ENCODE data around the gene IL1RAPL2.

- TF ChIP-seq NFIC (IDR thresholded peaks at IDR 0.05): no peak
- TF ChIP-seq MAX (IDR thresholded peaks at IDR 0.05): no peak
- TF ChIP-seq TCF12 (IDR thresholded peaks at IDR 0.05; ENCODE audit: low read depth): no peak
- no peak for TF ChIP-seq YY1 (IDR thresholded peaks at IDR 0.05; ENCODE audit: low read depth)
- no peak for TF ChIP-seq CEBPB (IDR thresholded peaks at IDR 0.05)
- TF ChIP-seq CREB1 (IDR thresholded peaks at IDR 0.05; ENCODE audit: low read depth): no peak
- TF ChIP-seq EP300 (IDR thresholded peaks at IDR 0.05; ENCODE audit: borderline replicate concordance): no peak
- TF ChIP-seq, protein P1, sequence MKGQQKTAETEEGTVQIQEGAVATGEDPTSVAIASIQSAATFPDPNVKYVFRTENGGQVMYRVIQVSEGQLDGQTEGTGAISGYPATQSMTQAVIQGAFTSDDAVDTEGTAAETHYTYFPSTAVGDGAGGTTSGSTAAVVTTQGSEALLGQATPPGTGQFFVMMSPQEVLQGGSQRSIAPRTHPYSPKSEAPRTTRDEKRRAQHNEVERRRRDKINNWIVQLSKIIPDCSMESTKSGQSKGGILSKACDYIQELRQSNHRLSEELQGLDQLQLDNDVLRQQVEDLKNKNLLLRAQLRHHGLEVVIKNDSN (IDR thresholded peaks at IDR 0.05): no peak
- TF ChIP-seq FOXM1 (IDR thresholded peaks at IDR 0.05; ENCODE audit: borderline replicate concordance, low read depth): no peak
- no peak for TF ChIP-seq RAD21 (IDR thresholded peaks at IDR 0.05; ENCODE audit: low read depth)
- no peak for TF ChIP-seq TAF1 (IDR thresholded peaks at IDR 0.05; ENCODE audit: low read depth)
- TF ChIP-seq, protein P2, sequence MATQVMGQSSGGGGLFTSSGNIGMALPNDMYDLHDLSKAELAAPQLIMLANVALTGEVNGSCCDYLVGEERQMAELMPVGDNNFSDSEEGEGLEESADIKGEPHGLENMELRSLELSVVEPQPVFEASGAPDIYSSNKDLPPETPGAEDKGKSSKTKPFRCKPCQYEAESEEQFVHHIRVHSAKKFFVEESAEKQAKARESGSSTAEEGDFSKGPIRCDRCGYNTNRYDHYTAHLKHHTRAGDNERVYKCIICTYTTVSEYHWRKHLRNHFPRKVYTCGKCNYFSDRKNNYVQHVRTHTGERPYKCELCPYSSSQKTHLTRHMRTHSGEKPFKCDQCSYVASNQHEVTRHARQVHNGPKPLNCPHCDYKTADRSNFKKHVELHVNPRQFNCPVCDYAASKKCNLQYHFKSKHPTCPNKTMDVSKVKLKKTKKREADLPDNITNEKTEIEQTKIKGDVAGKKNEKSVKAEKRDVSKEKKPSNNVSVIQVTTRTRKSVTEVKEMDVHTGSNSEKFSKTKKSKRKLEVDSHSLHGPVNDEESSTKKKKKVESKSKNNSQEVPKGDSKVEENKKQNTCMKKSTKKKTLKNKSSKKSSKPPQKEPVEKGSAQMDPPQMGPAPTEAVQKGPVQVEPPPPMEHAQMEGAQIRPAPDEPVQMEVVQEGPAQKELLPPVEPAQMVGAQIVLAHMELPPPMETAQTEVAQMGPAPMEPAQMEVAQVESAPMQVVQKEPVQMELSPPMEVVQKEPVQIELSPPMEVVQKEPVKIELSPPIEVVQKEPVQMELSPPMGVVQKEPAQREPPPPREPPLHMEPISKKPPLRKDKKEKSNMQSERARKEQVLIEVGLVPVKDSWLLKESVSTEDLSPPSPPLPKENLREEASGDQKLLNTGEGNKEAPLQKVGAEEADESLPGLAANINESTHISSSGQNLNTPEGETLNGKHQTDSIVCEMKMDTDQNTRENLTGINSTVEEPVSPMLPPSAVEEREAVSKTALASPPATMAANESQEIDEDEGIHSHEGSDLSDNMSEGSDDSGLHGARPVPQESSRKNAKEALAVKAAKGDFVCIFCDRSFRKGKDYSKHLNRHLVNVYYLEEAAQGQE (IDR thresholded peaks at IDR 0.05; ENCODE audit: low read depth): no peak
Observed at GRCh38 chrX:104712515-104712914, 146.5 kb downstream of the IL1RAPL2 start.
